Astrocyte (in vitro differentiated cells and primary cell): ENCODE data around the gene TOM1L2. TPM values are rescaled to one million over a fixed set of nuclear protein-coding genes. Genes with fewer than 3 reads are reported as not detected.

Source experiments
- DNase-seq: peaks from one replicate; pipeline ENCODE4 v3.0.0-alpha.2; 2010; ENCODE audit warnings: low read depth
- FAIRE-seq: peaks from 2 replicates; lab custom pipeline; 2011; peaks lifted over from hg19 to GRCh38; lab: Jason Lieb, UNC
- H2AFZ ChIP-seq: 2 replicates; pipeline ENCODE4 v1.6.0; 2012; ENCODE audit warnings: low read depth, low read length, inconsistent platforms
- H3K27ac ChIP-seq: 2 replicates; pipeline ENCODE4 v1.5.1; 2011; ENCODE audit warnings: low read depth, low read length, inconsistent platforms
- H3K27me3 ChIP-seq: 2 replicates; pipeline ENCODE4 v1.6.0; 2011; ENCODE audit warnings: low read length, inconsistent platforms; ENCODE audit not compliant: insufficient read depth
- H3K36me3 ChIP-seq: 2 replicates; pipeline ENCODE4 v1.5.1; 2011; ENCODE audit warnings: low read length, inconsistent platforms; ENCODE audit not compliant: insufficient read depth
- H3K4me1 ChIP-seq: 2 replicates; pipeline ENCODE4 v1.5.1; 2011; ENCODE audit warnings: low read length, inconsistent platforms; ENCODE audit not compliant: insufficient read depth
- H3K4me2 ChIP-seq: 2 replicates; pipeline ENCODE4 v1.6.0; 2012; ENCODE audit warnings: low read length, inconsistent platforms
- H3K4me3 ChIP-seq: 2 replicates; pipeline ENCODE4 v1.5.1; 2011; ENCODE audit warnings: low read depth, mild to moderate bottlenecking, low read length, inconsistent platforms; ENCODE audit not compliant: insufficient read depth
- H3K79me2 ChIP-seq: 2 replicates; pipeline ENCODE4 v1.6.0; 2012; ENCODE audit warnings: mild to moderate bottlenecking, low read length, inconsistent platforms; ENCODE audit not compliant: insufficient read depth
- H3K9ac ChIP-seq: 2 replicates; pipeline ENCODE4 v1.6.0; 2012; ENCODE audit warnings: mild to moderate bottlenecking, low read length, inconsistent platforms
- H3K9me3 ChIP-seq: 2 replicates; pipeline ENCODE4 v1.5.1; 2012; ENCODE audit warnings: low read depth, mild to moderate bottlenecking, low read length, inconsistent platforms; ENCODE audit not compliant: insufficient read depth
- H4K20me1 ChIP-seq: 2 replicates; pipeline ENCODE4 v1.6.0; 2012; ENCODE audit warnings: low read length, inconsistent platforms; ENCODE audit not compliant: insufficient read depth
- H3K27ac Mint-ChIP-seq: one replicate; pipeline ENCODE4 v1.8.0; 2021; ENCODE audit warnings: mild to moderate bottlenecking, mixed read lengths; ENCODE audit not compliant: unreplicated experiment
- H3K27me3 Mint-ChIP-seq: one replicate; pipeline ENCODE4 v1.8.0; 2021; ENCODE audit warnings: low read depth, mixed read lengths; ENCODE audit not compliant: unreplicated experiment
- H3K36me3 Mint-ChIP-seq: one replicate; pipeline ENCODE4 v1.8.0; 2021; ENCODE audit warnings: low read depth, mixed read lengths; ENCODE audit not compliant: unreplicated experiment
- H3K4me1 Mint-ChIP-seq: one replicate; pipeline ENCODE4 v1.8.0; 2021; ENCODE audit warnings: low read depth, mixed read lengths; ENCODE audit not compliant: unreplicated experiment
- H3K4me3 Mint-ChIP-seq: one replicate; pipeline ENCODE4 v1.8.0; 2021; ENCODE audit warnings: mild to moderate bottlenecking, moderate library complexity, mixed read lengths; ENCODE audit not compliant: unreplicated experiment
- H3K9me3 Mint-ChIP-seq: one replicate; pipeline ENCODE4 v1.8.0; 2021; ENCODE audit warnings: mild to moderate bottlenecking, mixed read lengths; ENCODE audit not compliant: unreplicated experiment
- EZH2 ChIP-seq: IDR thresholded peaks from 2 replicates; pipeline ENCODE4 v1.6.1; 2012; ENCODE audit warnings: mild to moderate bottlenecking, low read length, inconsistent platforms; ENCODE audit not compliant: insufficient read depth
- total RNA-seq: library from RNA; stranded (reverse); gene quantifications from 2 replicates; pipeline ENCODE4 v1.2.1, GENCODE V29; 2021
- TF ChIP-seq, protein P1 (sequence below): IDR thresholded peaks from 2 replicates; pipeline ENCODE4 v1.5.1; 2011; ENCODE audit warnings: low read depth, mild to moderate bottlenecking, inconsistent platforms, low read length, moderate library complexity; ENCODE audit not compliant: insufficient read depth

TOM1L2 gene
- total RNA-seq, 1 donor from 2014 or later = 54.4 TPM

DNA sequence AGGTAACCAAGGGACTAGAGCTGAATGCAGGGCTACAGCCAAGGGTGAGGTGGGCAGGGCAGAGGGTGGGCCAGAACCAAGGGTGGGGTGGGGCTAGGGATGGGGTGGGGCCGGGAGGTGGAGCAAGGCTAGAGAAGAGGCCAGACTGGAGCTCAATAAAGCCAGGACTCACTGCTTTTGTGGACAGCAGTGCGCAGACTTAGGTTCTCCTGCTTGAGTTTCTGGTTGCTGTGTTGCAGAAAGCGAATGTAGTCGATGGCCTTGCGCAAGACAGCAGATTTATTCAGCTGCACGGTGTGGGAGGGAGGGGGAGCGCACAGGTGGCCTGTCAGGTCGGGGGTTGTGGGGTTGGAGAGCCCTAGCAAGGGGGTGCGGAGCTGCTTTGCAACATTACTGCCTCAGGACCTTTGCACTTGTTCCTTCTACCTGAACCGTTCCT is 154.1 kb downstream of the TOM1L2 start:
- Mint-ChIP-seq H3K27ac (no peak overlapping the region), H3K9me3 (peaks cover 2% of the 10 kb centered on the region), H3K4me3 (no peak overlapping the region), H3K27me3 (no peaks in the 10 kb centered on the region), H3K36me3 (peaks cover 7% of the 10 kb centered on the region), H3K4me1 (peaks cover 19% of the 10 kb centered on the region)
- peaks cover 17% of the 10 kb centered on the region for H3K36me3 ChIP-seq
- FAIRE-seq (no peak), DNase-seq (no peak)
- TF ChIP-seq, protein P1, sequence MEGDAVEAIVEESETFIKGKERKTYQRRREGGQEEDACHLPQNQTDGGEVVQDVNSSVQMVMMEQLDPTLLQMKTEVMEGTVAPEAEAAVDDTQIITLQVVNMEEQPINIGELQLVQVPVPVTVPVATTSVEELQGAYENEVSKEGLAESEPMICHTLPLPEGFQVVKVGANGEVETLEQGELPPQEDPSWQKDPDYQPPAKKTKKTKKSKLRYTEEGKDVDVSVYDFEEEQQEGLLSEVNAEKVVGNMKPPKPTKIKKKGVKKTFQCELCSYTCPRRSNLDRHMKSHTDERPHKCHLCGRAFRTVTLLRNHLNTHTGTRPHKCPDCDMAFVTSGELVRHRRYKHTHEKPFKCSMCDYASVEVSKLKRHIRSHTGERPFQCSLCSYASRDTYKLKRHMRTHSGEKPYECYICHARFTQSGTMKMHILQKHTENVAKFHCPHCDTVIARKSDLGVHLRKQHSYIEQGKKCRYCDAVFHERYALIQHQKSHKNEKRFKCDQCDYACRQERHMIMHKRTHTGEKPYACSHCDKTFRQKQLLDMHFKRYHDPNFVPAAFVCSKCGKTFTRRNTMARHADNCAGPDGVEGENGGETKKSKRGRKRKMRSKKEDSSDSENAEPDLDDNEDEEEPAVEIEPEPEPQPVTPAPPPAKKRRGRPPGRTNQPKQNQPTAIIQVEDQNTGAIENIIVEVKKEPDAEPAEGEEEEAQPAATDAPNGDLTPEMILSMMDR = no peak
- no peak for TF ChIP-seq EZH2
- H3K79me2 ChIP-seq = peaks cover 30% of the 10 kb centered on the region
- H3K4me2 ChIP-seq = no peak overlapping the region
- H3K27me3 ChIP-seq = no peaks in the 10 kb centered on the region
- H3K9ac ChIP-seq = no peak overlapping the region
- H2AFZ ChIP-seq = no peak overlapping the region
- H4K20me1 ChIP-seq = peaks cover 92% of the 10 kb centered on the region
- peaks cover 31% of the 10 kb centered on the region for H3K4me1 ChIP-seq
- H3K9me3 ChIP-seq = no peaks in the 10 kb centered on the region
- H3K4me3 ChIP-seq = no peak overlapping the region
- no peak overlapping the region for H3K27ac ChIP-seq

DNA sequence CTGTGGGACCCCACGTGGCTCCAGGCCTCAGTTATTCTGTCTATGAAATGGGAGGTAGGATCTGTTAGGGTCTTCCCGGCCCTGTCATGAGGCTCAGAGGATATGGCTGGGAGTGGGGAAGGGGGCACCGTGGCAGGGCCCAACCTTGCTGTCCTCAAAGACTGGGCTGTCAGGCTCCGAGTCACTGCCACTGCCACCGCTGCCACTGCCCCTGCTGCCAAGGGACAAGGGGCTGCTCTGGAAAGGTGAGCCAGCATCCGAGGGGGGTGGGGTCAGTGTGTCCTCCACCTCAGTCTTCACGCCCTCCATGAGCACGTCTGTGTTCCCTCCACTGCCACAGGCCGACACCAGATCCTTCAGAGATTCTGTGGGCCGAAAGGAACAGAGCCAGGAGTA is 154.7 kb downstream of the TOM1L2 start:
- Histone ChIP-seq H3K9me3 (no peaks in the 10 kb centered on the region), H3K27me3 (no peaks in the 10 kb centered on the region), H4K20me1 (peaks cover 91% of the 10 kb centered on the region), H3K27ac (no peak overlapping the region), H3K36me3 (peaks cover 17% of the 10 kb centered on the region), H2AFZ (no peak overlapping the region), H3K4me1 (peaks cover 26% of the 10 kb centered on the region), H3K79me2 (peaks cover 25% of the 10 kb centered on the region), H3K9ac (no peak overlapping the region), H3K4me2 (no peak overlapping the region), H3K4me3 (no peak overlapping the region)
- DNase-seq (no peak), FAIRE-seq (no peak)
- TF ChIP-seq EZH2 = no peak
- Mint-ChIP-seq H3K4me3 (no peak overlapping the region), H3K9me3 (peaks cover 2% of the 10 kb centered on the region), H3K4me1 (peaks cover 18% of the 10 kb centered on the region), H3K27me3 (no peaks in the 10 kb centered on the region), H3K27ac (no peak overlapping the region), H3K36me3 (peaks cover 7% of the 10 kb centered on the region)

DNA sequence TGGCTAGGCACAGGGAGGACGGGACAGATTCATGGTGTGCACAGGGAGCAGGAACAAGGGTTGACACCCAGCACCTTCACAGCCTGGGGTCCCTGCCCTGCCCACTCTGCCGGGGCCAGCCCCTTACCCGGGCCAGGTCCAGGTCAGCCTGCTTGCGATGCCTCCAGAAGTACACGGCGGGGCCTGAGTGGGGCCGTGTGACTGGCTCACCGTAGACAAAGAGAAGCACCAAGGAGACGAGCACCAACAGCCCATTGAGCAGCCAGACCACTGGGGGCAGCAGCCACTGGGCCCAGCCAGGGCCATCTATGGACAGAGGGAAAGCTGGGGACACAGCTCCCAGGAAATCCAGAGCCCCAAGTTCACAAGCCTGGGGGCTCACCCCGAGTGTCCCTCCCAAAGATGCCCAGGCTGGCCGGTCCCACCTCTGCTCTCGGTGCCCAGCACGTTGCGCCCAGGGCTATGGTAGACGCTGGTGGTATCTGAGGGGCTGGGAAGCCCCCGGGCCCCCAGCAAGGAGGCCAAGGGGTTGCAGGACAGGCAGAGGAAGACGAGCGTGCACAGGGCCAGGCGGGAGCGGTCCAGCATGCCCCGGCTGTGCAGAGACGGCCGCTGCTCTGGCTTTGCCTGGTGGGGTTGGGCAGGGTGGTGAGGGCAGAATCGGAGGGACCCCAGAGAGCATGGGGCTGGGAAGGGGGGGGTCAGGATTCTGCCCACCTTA is 155.2 kb downstream of the TOM1L2 start:
- no peak for TF ChIP-seq EZH2
- TF ChIP-seq, protein P1 = no peak
- Mint-ChIP-seq H3K27ac (no peak overlapping the region), H3K4me3 (no peak overlapping the region), H3K27me3 (no peaks in the 10 kb centered on the region), H3K4me1 (peaks cover 19% of the 10 kb centered on the region), H3K9me3 (peaks cover 2% of the 10 kb centered on the region), H3K36me3 (peaks cover 7% of the 10 kb centered on the region)
- no peak for DNase-seq
- Histone ChIP-seq H3K4me2 (no peak overlapping the region), H3K27me3 (no peaks in the 10 kb centered on the region), H3K9me3 (no peaks in the 10 kb centered on the region), H3K9ac (no peak overlapping the region), H4K20me1 (peaks cover 91% of the 10 kb centered on the region), H2AFZ (no peak overlapping the region), H3K4me1 (peaks cover 24% of the 10 kb centered on the region), H3K36me3 (peaks cover 17% of the 10 kb centered on the region), H3K27ac (no peak overlapping the region), H3K4me3 (no peak overlapping the region), H3K79me2 (peaks cover 20% of the 10 kb centered on the region)
- no peak for FAIRE-seq
